MM.1S (cell line): ENCODE measurements around the gene CCDC158.

ENCODE experiments used
- DNase-seq: peaks from one replicate; pipeline ENCODE4 v3.0.0-alpha.2; 2015
- H2AFZ ChIP-seq: fragments of 300-600 bp; sonication (generic); 2 replicates; pipeline ENCODE4 v1.6.0; 2016; ENCODE audit warnings: antibody characterized with exemption, low read length
- H3F3A ChIP-seq: fragments of 300-600 bp; sonication (generic); 2 replicates; pipeline ENCODE4 v1.6.1; 2016; ENCODE audit warnings: mild to moderate bottlenecking, antibody characterized with exemption, low read length, moderate library complexity, mixed read lengths; ENCODE audit not compliant: insufficient read depth
- H3K27ac ChIP-seq: fragments of 300-600 bp; sonication (generic); 2 replicates; pipeline ENCODE4 v1.5.1; 2016; ENCODE audit warnings: mild to moderate bottlenecking, low read length
- H3K27me3 ChIP-seq: fragments of 300-600 bp; sonication (generic); replicated peaks from 2 replicates; pipeline ENCODE4 v1.6.0; 2016; ENCODE audit warnings: low read length; ENCODE audit not compliant: insufficient read depth
- H3K36me3 ChIP-seq: fragments of 300-600 bp; sonication (generic); replicated peaks from 2 replicates; pipeline ENCODE4 v1.6.1; 2016; ENCODE audit warnings: mild to moderate bottlenecking, low read length, mixed read lengths; ENCODE audit not compliant: insufficient read depth
- H3K4me1 ChIP-seq: fragments of 300-600 bp; sonication (generic); 2 replicates; pipeline ENCODE4 v1.6.1; 2016; ENCODE audit warnings: low read length, mixed read lengths
- H3K4me2 ChIP-seq: fragments of 300-600 bp; sonication (generic); 2 replicates; pipeline ENCODE4 v1.6.0; 2016; ENCODE audit warnings: low read depth, low read length
- H3K4me3 ChIP-seq: fragments of 300-600 bp; sonication (generic); 2 replicates; pipeline ENCODE4 v1.5.1; 2016; ENCODE audit warnings: low read length, mixed read lengths
- H3K79me2 ChIP-seq: fragments of 300-600 bp; sonication (generic); 2 replicates; pipeline ENCODE4 v1.6.1; 2016; ENCODE audit warnings: mixed run types, low read length, mixed read lengths
- H3K9ac ChIP-seq: fragments of 300-600 bp; sonication (generic); 2 replicates; pipeline ENCODE4 v1.6.1; 2016; ENCODE audit warnings: low read length, mixed read lengths
- H3K9me2 ChIP-seq: fragments of 300-600 bp; sonication (generic); replicated peaks from 2 replicates; pipeline ENCODE4 v1.6.1; 2016; ENCODE audit warnings: mild to moderate bottlenecking, low read length, mixed read lengths; ENCODE audit not compliant: insufficient read depth
- H3K9me3 ChIP-seq: fragments of 300-600 bp; sonication (generic); replicated peaks from 2 replicates; pipeline ENCODE4 v1.6.1; 2016; ENCODE audit warnings: mild to moderate bottlenecking, low read length, mixed read lengths; ENCODE audit not compliant: insufficient read depth
- H4K20me1 ChIP-seq: fragments of 300-600 bp; sonication (generic); 2 replicates; pipeline ENCODE4 v1.6.1; 2016; ENCODE audit warnings: mild to moderate bottlenecking, low read length, moderate library complexity, mixed read lengths; ENCODE audit not compliant: insufficient read depth
- CTCF ChIP-seq: fragments of 300-600 bp; sonication (generic); IDR thresholded peaks from 2 replicates; pipeline ENCODE4 v1.5.1; 2016; ENCODE audit warnings: antibody characterized with exemption, low read length, mixed read lengths
- EZH2 ChIP-seq: fragments of 300-600 bp; sonication (generic); optimal IDR thresholded peaks from 2 replicates; pipeline ENCODE3; 2017; ENCODE audit warnings: low read depth, mild to moderate bottlenecking, antibody characterized with exemption, low read length, mixed read lengths
- EZH2phosphoT487 ChIP-seq: fragments of 300-600 bp; sonication (generic); IDR thresholded peaks from 2 replicates; pipeline ENCODE4 v1.6.1; 2018; ENCODE audit warnings: antibody characterized with exemption, low read length

Gene CCDC158

GRCh38 chr4:76307660-76308014 is 113.3 kb downstream of the CCDC158 start:
- H3K27ac ChIP-seq = peak overlapping the region; percentile 77; the same call in 1 of the 2 replicates
- peaks cover 41% of the 10 kb centered on the region for H3K4me1 ChIP-seq
- peaks cover 74% of the 10 kb centered on the region for H3K79me2 ChIP-seq
- peak overlapping the region; percentile 96 for H3K4me3 ChIP-seq
- no peaks in the 10 kb centered on the region for H3K27me3 ChIP-seq
- no peaks in the 10 kb centered on the region for H3K9me2 ChIP-seq
- H2AFZ ChIP-seq = peak overlapping the region; percentile 81
- no peaks in the 10 kb centered on the region for H4K20me1 ChIP-seq
- peaks cover 31% of the 10 kb centered on the region for H3F3A ChIP-seq
- peaks cover 10% of the 10 kb centered on the region for H3K36me3 ChIP-seq
- H3K9ac ChIP-seq = peak overlapping the region; percentile 89
- TF ChIP-seq CTCF = no peak
- TF ChIP-seq EZH2 = no peak
- no peak for TF ChIP-seq EZH2phosphoT487
- H3K9me3 ChIP-seq = no peaks in the 10 kb centered on the region
- H3K4me2 ChIP-seq = peak overlapping the region; percentile 86
- peak; percentile 62 for DNase-seq

- Histone ChIP-seq H3K27ac (peak overlapping the region; percentile 77), H2AFZ (peak overlapping the region; percentile 81)
These were observed 113.9 kb downstream of the CCDC158 start for GRCh38 chr4:76306882-76307659.

DNA sequence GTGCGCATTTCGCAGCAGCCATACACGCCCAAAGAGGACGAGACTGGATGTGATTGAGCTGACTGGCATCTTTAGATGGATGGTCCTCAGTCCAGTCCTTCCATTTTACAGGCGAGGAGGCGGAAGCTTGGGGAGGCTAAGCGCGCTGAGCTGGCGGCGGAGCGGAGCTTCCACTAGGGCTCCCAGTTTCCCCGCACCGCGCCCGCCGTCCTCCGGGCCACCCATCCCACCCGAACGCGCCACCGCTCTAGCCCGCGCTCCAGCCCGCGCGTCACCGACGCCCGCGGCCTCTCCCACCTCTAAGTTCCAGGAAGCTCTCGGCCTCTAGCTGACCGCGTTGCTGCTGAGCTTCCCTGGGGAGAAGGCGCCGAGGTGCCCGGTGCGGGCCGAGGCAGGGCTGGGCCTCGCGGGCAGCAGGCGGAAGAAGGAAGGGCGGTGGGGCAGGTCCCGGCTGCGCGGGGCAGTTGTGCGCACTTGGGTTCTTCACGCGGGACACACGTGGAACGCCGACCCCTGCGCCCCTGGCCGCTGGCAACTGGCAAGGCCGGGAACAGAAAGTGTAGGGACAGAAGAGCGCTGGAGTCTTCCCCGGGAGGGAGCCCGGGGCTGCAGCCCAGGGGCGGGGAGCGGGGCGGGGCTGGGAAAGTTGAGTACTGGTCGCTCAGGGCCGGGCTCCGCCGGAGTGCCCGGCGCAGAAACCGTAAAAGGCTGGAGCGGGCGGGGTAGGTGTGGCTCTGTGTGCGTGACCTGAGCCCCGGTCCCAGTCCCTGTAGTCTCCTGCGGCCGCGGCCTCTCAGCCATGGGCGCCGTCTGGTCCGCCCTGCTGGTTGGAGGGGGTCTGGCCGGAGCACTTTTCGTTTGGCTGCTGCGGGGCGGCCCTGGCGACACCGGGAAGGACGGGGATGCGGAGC is 114.7 kb downstream of the CCDC158 start, which contains the start of gene STBD1:
Gene STBD1 (plus strand): TSS at position 763 of the 911 bp plus-strand sequence. CDS start 37 bp downstream, at position 800.
- Histone ChIP-seq H3K79me2 (peaks cover 74% of the 10 kb centered on the region), H3F3A (peaks cover 41% of the 10 kb centered on the region), H3K4me2 (peak within 1 kb of the TSS; percentile 86), H3K4me3 (peak within 1 kb of the TSS; percentile 96), H3K9me2 (no peaks in the 10 kb centered on the region), H4K20me1 (no peaks in the 10 kb centered on the region), H3K27ac (peak within 1 kb of the TSS; percentile 77), H3K9ac (peak within 1 kb of the TSS; percentile 89), H2AFZ (peak within 1 kb of the TSS; percentile 81), H3K4me1 (peaks cover 43% of the 10 kb centered on the region), H3K27me3 (no peaks in the 10 kb centered on the region), H3K9me3 (no peaks in the 10 kb centered on the region), H3K36me3 (peaks cover 10% of the 10 kb centered on the region)
- no peak for TF ChIP-seq CTCF
- no peak for TF ChIP-seq EZH2
- no peak for TF ChIP-seq EZH2phosphoT487
- DNase-seq = peak; percentile 76

More at GRCh38 chr4:76306882-76307659, 113.9 kb downstream of the CCDC158 start:
- H3K36me3 ChIP-seq = peaks cover 10% of the 10 kb centered on the region
- peak overlapping the region; percentile 86 for H3K4me2 ChIP-seq
- H3K4me1 ChIP-seq = peaks cover 41% of the 10 kb centered on the region
- no peaks in the 10 kb centered on the region for H3K27me3 ChIP-seq
- peak overlapping the region; percentile 96 for H3K4me3 ChIP-seq
- peaks cover 35% of the 10 kb centered on the region for H3F3A ChIP-seq
- peak overlapping the region; percentile 89 for H3K9ac ChIP-seq
- H3K9me2 ChIP-seq = no peaks in the 10 kb centered on the region
- H4K20me1 ChIP-seq = no peaks in the 10 kb centered on the region
- H3K79me2 ChIP-seq = peaks cover 74% of the 10 kb centered on the region
- TF ChIP-seq EZH2 (no peak), EZH2phosphoT487 (no peak), CTCF (peak; percentile 56)
- DNase-seq = peak; percentile 66
- H3K9me3 ChIP-seq = no peaks in the 10 kb centered on the region
